ENCODE results near the gene TNXB.

Gene TNXB

DNA sequence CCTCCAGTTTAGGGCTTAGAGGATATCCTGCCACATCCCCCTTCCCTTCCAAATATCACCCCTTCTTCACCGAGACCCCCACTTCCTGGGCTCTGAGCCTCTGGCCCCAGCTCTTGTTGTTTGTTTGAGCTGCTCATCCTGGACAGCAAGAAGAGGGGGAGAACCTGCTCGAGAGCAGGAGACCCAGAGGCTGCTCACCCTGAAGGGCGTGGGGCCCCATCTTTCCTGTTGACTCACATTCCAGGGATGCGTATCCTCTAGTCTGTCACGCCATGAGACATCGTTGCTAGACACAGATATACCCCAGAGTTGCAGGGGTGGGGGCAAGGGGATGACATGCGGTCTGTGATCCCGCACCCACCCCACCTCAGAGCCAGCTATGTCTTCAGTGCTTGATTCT lies 5.7 kb upstream of the TNXB start:
- DNase-seq (ENCODE audit: insufficient read length, low spot score): no peak
- TF ChIP-seq TAF1 (IDR thresholded peaks at IDR 0.05; ENCODE audit: low read depth, low read length) (no peak), POU2F2 (IDR thresholded peaks at IDR 0.05; ENCODE audit: low read depth, low read length) (no peak), POLR2A (IDR thresholded peaks at IDR 0.05; ENCODE audit: low read depth, low read length) (no peak), POLR2AphosphoS5 (IDR thresholded peaks at IDR 0.05; ENCODE audit: low read depth, low read length) (no peak), SPI1 (IDR thresholded peaks at IDR 0.05; ENCODE audit: low read depth, low read length) (no peak), PAX5 (IDR thresholded peaks at IDR 0.05; ENCODE audit: insufficient read depth, low read length, severe bottlenecking) (no peak)
- FAIRE-seq: no peak

DNA sequence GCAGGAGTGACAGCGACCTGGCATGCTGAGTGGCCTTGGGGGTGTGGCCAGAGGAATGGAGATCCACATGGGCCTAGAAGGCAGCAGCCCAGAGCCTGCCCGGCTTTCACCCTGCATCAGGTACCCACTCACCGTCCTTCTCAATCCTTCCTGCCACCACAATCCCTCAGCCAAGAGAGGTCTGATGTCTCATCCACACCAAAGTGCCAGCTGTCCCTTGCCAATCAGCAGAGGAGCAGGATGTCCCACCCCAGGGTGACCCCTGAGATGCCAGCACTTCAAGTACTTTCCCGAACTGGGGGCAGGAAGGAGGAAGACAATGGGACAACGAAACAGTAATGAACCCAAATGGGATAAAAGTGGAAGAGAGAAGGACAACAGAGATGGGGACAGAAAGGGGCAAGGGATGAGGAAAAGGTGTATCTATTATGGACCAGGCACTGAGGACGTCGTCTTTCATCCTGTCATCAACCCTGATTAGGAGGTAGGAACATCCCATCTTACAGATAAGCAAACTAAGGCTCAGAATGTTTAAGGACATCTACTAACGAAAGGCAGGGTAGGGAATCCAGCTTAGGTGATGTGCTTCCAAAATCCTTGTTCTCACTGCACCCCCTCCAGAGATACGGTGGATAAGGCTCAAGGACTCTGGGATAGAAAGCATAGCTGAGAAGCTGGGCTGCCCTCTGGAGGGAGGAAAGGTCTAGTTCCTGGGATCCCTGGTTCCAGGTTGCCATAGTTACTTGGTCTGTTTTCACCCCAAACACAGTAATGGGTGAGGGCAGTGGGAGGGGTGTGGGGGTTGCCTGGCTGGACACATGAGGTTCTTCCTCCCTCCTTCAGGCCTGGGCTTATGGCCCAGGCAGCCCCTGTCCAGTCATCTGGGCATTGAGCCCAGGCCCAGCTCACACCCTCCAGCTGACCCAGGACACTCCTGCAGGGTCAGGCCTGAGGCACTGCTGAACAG lies 4.5 kb upstream of the TNXB start:
- TF ChIP-seq POLR2A (IDR thresholded peaks at IDR 0.05; ENCODE audit: low read depth, low read length) (0 out of 2 replicates have a peak, but pooled peaks have one; percentile 43), SPI1 (IDR thresholded peaks at IDR 0.05; ENCODE audit: low read depth, low read length) (no peak)
- FAIRE-seq (no peak), DNase-seq (ENCODE audit: insufficient read length, low spot score) (no peak)

DNA sequence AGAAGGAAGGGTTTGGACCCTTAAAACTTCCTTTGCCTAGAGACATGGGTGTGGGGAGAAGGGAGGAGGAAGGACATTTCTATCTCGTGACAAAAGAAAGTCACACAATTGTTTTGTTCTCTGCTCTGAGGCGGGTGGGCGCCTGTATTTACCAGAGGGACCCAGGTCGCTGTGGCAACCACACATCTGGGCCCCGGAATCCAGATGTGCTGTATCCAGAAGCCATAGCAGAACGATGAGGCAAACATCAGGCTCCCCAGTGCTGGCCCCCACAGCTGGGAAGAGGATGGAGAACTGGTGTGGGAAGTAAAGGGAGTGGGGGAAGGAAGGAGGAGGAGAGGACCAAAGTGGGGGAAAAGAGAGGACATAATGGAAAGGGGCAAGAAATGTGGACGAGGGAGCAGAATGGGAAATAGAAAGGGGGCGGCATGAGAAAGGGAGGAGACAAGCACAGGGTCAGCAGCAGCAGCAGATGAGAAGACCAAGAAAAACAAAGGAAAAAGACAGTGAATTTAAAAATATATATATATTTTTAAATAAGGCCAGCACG lies 3.4 kb upstream of the TNXB start:
- no peak for FAIRE-seq
- TF ChIP-seq POU2F2 (IDR thresholded peaks at IDR 0.05; ENCODE audit: low read depth, low read length): no peak
- TF ChIP-seq TAF1 (IDR thresholded peaks at IDR 0.05; ENCODE audit: low read depth, low read length): no peak
- no peak for TF ChIP-seq PAX5 (IDR thresholded peaks at IDR 0.05; ENCODE audit: insufficient read depth, low read length, severe bottlenecking)
- no peak for TF ChIP-seq SPI1 (IDR thresholded peaks at IDR 0.05; ENCODE audit: low read depth, low read length)
- no peak for TF ChIP-seq POLR2AphosphoS5 (IDR thresholded peaks at IDR 0.05; ENCODE audit: low read depth, low read length)
- no peak for TF ChIP-seq POLR2A (IDR thresholded peaks at IDR 0.05; ENCODE audit: low read depth, low read length)
- DNase-seq (ENCODE audit: insufficient read length, low spot score): no peak

DNA sequence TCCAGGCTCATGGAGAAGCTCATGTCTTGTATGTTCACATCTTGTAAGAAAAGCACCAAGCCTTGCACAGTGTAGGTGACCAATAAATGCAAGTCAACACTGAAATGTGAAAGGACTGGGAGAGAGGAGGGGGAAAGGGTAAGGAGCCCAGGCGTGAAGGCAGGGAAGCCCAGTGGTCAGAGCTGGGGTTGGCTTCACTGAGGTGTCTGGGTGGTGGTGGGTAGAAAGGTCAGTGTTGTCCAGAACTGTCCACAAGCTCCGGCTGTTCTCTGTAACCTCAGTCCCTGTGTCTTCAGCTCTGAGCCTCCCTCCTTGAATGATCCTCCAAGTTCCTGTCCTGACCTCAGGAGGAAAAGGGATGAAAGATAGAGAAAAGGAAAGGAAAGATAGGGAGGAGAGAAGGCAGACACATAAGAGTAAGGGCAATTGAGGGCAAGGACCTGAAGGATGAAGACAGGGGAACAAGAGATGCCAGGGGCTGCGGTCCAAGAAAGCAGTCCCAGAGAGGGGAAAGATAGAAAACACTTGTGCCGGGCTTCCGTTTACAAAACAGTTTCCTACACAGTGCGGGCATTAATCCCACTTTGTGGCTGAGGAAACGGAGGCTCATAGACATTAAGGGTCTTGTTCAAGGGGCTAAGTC lies 2.4 kb upstream of the TNXB start:
- FAIRE-seq (no peak), DNase-seq (ENCODE audit: insufficient read length, low spot score) (no peak)
- TF ChIP-seq POU2F2 (IDR thresholded peaks at IDR 0.05; ENCODE audit: low read depth, low read length): no peak
- TF ChIP-seq PAX5 (IDR thresholded peaks at IDR 0.05; ENCODE audit: insufficient read depth, low read length, severe bottlenecking): no peak
- no peak for TF ChIP-seq TAF1 (IDR thresholded peaks at IDR 0.05; ENCODE audit: low read depth, low read length)
- TF ChIP-seq POLR2A (IDR thresholded peaks at IDR 0.05; ENCODE audit: low read depth, low read length): no peak
- no peak for TF ChIP-seq SPI1 (IDR thresholded peaks at IDR 0.05; ENCODE audit: low read depth, low read length)
- no peak for TF ChIP-seq POLR2AphosphoS5 (IDR thresholded peaks at IDR 0.05; ENCODE audit: low read depth, low read length)

DNA sequence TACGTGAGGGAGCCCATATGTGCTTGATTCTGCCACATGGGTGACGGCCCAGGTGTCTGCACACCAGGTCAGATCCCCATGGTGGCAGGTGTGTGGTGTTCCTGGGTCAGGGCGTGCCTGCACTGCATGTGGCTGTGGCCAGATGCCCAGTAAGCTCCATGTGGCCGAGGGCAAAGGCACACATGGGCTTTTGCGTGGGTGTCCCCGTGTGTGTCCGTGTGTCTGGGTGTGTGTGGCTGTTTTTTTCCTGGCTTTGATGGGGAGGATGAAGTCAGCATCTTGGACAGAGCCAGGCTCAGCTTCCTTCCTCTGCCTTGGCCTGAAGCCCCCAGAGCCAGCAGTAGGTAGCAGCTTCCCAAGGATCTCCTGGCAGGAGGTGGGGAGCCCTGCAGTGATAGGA lies 1.5 kb upstream of the TNXB start:
- FAIRE-seq (no peak), DNase-seq (ENCODE audit: insufficient read length, low spot score) (no peak)
- no peak for TF ChIP-seq POLR2A (IDR thresholded peaks at IDR 0.05; ENCODE audit: low read depth, low read length)
- TF ChIP-seq POLR2AphosphoS5 (IDR thresholded peaks at IDR 0.05; ENCODE audit: low read depth, low read length): peak; percentile 61; the same call in 1 of the 2 replicates

DNA sequence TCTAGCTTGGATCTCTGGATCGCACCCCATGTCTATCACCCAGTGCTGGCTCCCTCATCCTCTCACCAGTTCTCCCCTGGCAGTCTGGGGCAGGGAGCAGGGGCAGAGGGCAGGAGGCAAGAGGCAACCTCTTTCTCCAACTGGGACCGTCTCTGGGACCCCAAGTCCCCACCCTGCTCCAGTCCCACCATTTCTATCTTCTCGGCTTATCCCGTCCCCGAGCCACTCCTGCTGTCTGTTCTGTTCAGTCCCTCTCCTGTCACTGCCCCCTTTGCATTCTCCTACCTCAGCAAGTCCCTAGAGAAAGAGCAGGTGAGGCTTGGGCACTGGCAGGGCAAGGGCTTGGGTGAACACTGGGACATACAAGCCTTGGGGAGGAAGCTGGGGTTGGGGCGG lies 625 bp upstream of the TNXB start:
- no peak for FAIRE-seq

DNA sequence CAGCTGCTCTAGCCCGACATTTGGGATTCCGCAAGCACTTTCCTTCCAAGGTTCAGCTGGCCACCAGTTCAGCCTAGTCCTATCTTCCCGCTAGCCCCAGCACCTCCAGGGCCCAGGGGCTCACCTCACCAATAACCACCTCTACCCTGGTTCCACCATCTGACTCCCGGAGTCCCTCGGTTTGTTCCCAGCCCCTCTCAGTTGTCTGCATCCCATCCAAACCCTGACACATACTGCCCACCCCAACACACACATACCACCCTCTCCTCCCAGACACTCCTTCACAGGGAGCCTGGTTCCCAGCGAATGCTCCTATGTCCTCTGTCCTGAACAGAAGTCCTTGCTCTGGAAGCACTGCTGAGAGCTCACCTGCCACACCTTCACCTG lies 418 bp downstream of the TNXB start:
- DNase-seq (ENCODE audit: insufficient read length, low spot score) (no peak), FAIRE-seq (no peak)
- no peak for TF ChIP-seq TAF1 (IDR thresholded peaks at IDR 0.05; ENCODE audit: low read depth, low read length)
- no peak for TF ChIP-seq POLR2AphosphoS5 (IDR thresholded peaks at IDR 0.05; ENCODE audit: low read depth, low read length)
- TF ChIP-seq PAX5 (IDR thresholded peaks at IDR 0.05; ENCODE audit: insufficient read depth, low read length, severe bottlenecking): no peak
- TF ChIP-seq POU2F2 (IDR thresholded peaks at IDR 0.05; ENCODE audit: low read depth, low read length): no peak
- no peak for TF ChIP-seq SPI1 (IDR thresholded peaks at IDR 0.05; ENCODE audit: low read depth, low read length)
- no peak for TF ChIP-seq POLR2A (IDR thresholded peaks at IDR 0.05; ENCODE audit: low read depth, low read length)

More for the DNA sequence above, 625 bp upstream of the TNXB start:
- no peak for DNase-seq (ENCODE audit: insufficient read length, low spot score)
- no peak for TF ChIP-seq TAF1 (IDR thresholded peaks at IDR 0.05; ENCODE audit: low read depth, low read length)
- TF ChIP-seq POLR2A (IDR thresholded peaks at IDR 0.05; ENCODE audit: low read depth, low read length): no peak
- TF ChIP-seq PAX5 (IDR thresholded peaks at IDR 0.05; ENCODE audit: insufficient read depth, low read length, severe bottlenecking): no peak
- no peak for TF ChIP-seq POLR2AphosphoS5 (IDR thresholded peaks at IDR 0.05; ENCODE audit: low read depth, low read length)
- TF ChIP-seq SPI1 (IDR thresholded peaks at IDR 0.05; ENCODE audit: low read depth, low read length): no peak
- no peak for TF ChIP-seq POU2F2 (IDR thresholded peaks at IDR 0.05; ENCODE audit: low read depth, low read length)

DNA sequence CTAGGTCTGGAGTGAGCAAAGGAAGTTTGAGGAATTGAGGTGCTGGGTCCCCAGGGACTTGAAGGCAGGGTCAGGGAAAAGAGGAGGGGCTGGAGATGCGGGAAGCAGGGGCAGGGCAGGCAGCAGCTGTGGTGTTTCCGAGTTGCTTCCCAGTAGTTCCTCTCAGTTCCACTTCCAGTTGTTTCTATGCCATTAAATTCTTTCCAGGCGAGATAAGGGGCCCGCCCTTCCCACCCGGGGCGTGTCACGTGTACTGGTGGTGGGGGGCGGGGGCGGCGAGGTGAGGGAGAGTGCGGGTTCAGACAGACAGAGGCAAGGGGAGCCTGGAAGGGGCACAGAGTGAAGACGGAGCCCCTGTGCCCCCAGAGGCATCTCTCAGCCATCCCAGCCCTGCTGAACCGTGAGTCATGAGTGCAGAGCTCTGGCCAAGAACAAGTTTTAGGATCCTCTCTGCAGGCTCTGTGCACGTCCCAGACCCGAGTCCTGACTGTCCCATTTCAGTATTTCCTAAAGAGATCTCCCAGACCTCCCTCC lies 977 bp downstream of the TNXB start:
- no peak for TF ChIP-seq POLR2A (IDR thresholded peaks at IDR 0.05; ENCODE audit: low read depth, low read length)
- no peak for TF ChIP-seq SPI1 (IDR thresholded peaks at IDR 0.05; ENCODE audit: low read depth, low read length)
- TF ChIP-seq POLR2AphosphoS5 (IDR thresholded peaks at IDR 0.05; ENCODE audit: low read depth, low read length): no peak
- TF ChIP-seq TAF1 (IDR thresholded peaks at IDR 0.05; ENCODE audit: low read depth, low read length): no peak
- FAIRE-seq (no peak), DNase-seq (ENCODE audit: insufficient read length, low spot score) (no peak)

DNA sequence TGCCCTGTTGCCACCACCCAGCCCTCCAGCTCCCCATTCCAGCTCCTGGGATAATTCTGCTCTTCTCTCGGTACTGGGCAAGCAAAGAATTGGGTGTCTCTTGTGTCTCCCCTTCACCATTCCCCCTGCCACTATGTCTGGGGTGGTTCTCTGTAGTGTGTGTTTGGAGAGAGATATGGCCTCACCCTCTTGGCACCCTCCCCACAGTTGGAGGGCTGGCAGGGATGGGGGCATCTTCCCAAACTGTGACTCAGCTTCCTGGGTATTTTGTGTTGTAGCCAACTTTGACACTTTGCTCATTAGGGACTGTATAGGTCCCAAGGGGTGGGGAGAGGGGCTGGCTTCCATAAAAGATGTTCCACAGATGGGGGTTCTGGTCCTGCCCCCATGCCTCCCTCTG lies 1.7 kb downstream of the TNXB start:
- DNase-seq (ENCODE audit: insufficient read length, low spot score) (no peak), FAIRE-seq (no peak)

More for the DNA sequence above, 1.7 kb downstream of the TNXB start:
- TF ChIP-seq SPI1 (IDR thresholded peaks at IDR 0.05; ENCODE audit: low read depth, low read length): no peak
- TF ChIP-seq POLR2A (IDR thresholded peaks at IDR 0.05; ENCODE audit: low read depth, low read length): no peak
- TF ChIP-seq TAF1 (IDR thresholded peaks at IDR 0.05; ENCODE audit: low read depth, low read length): no peak
- no peak for TF ChIP-seq POLR2AphosphoS5 (IDR thresholded peaks at IDR 0.05; ENCODE audit: low read depth, low read length)
- TF ChIP-seq POU2F2 (IDR thresholded peaks at IDR 0.05; ENCODE audit: low read depth, low read length): no peak
- TF ChIP-seq PAX5 (IDR thresholded peaks at IDR 0.05; ENCODE audit: insufficient read depth, low read length, severe bottlenecking): no peak

All from GM12891 (cell line).